ENCODE results near the gene RTP3.

- no peak for TF ChIP-seq CTCF (IDR thresholded peaks at IDR 0.05)
- TF ChIP-seq POLR2A (IDR thresholded peaks at IDR 0.05) = no peak
- TF ChIP-seq EP300 (IDR thresholded peaks at IDR 0.05) = no peak
These were observed 12.0 kb upstream of the RTP3 start for GRCh38 chr3:46485779-46486175.

Measured in sigmoid colon (tissue), 4 donors.